Endothelial cell (in vitro differentiated cells): ENCODE data around the gene MYOF. TPM values are rescaled to one million over a fixed set of nuclear protein-coding genes. Genes with fewer than 3 reads are reported as not detected.
A peak's percentile ranks its signal among the peaks of the same experiment; 100 is the strongest.

Source experiments
- DNase-seq: peaks from one replicate; pipeline ENCODE4 v3.0.0; 2021; ENCODE audit warnings: low spot score
- H3K27ac Mint-ChIP-seq: one replicate; pipeline ENCODE4 v1.8.0; 2021; ENCODE audit warnings: mixed read lengths, inconsistent platforms; ENCODE audit not compliant: unreplicated experiment
- H3K27me3 Mint-ChIP-seq: one replicate; pipeline ENCODE4 v1.8.0; 2021; ENCODE audit warnings: mild to moderate bottlenecking, moderate library complexity, mixed read lengths, inconsistent platforms; ENCODE audit not compliant: unreplicated experiment
- H3K36me3 Mint-ChIP-seq: one replicate; pipeline ENCODE4 v1.8.0; 2021; ENCODE audit warnings: mild to moderate bottlenecking, low read depth, mixed read lengths, inconsistent platforms; ENCODE audit not compliant: unreplicated experiment
- H3K4me1 Mint-ChIP-seq: one replicate; pipeline ENCODE4 v1.8.0; 2021; ENCODE audit warnings: mild to moderate bottlenecking, mixed read lengths, inconsistent platforms; ENCODE audit not compliant: unreplicated experiment
- H3K4me3 Mint-ChIP-seq: one replicate; pipeline ENCODE4 v1.8.0; 2021; ENCODE audit warnings: mild to moderate bottlenecking, mixed read lengths, inconsistent platforms; ENCODE audit not compliant: unreplicated experiment
- H3K9me3 Mint-ChIP-seq: one replicate; pipeline ENCODE4 v1.8.0; 2021; ENCODE audit warnings: mixed read lengths, inconsistent platforms; ENCODE audit not compliant: unreplicated experiment
- total RNA-seq: library from RNA; stranded (reverse); fragmentation: NEBNext Ultra II Directional; extraction: Animal tissue kit (Norgen Biotek cat#: 25700); gene quantifications from one replicate; pipeline ENCODE4 v1.2.1, GENCODE V29; 2021; ENCODE audit not compliant: unreplicated experiment
- TF ChIP-seq, protein P1 (sequence below): fragments of 200-600 bp; sonication (generic); IDR thresholded peaks from one replicate; pipeline ENCODE4 v1.5.0; 2021; ENCODE audit warnings: antibody characterized with exemption; ENCODE audit not compliant: unreplicated experiment

The MYOF gene
- total RNA-seq, 1 donor from 2014 or later, result 12.4 TPM

DNA sequence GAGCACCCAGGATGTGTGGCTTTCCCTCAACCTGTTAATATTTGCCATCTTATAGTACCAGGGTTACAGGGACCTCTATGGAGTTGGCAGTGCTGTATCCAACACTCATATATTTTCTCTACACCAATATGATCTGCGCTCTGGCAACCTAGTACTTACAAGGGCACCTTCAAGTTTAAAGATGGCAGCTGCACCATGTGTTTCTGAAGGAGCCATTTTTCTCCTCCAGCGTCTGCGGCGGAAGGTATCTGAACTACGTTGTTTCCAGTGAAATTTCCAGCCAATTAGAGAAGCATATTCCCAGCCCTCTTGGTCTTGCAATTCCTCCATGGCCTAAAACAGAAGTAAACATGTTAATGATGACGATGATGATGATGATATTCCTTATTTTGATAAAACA lies 125.6 kb downstream of the MYOF start:
- no peaks in the 10 kb centered on the region for H3K36me3 Mint-ChIP-seq
- no peak overlapping the region for H3K4me3 Mint-ChIP-seq
- H3K9me3 Mint-ChIP-seq, result no peaks in the 10 kb centered on the region

DNA sequence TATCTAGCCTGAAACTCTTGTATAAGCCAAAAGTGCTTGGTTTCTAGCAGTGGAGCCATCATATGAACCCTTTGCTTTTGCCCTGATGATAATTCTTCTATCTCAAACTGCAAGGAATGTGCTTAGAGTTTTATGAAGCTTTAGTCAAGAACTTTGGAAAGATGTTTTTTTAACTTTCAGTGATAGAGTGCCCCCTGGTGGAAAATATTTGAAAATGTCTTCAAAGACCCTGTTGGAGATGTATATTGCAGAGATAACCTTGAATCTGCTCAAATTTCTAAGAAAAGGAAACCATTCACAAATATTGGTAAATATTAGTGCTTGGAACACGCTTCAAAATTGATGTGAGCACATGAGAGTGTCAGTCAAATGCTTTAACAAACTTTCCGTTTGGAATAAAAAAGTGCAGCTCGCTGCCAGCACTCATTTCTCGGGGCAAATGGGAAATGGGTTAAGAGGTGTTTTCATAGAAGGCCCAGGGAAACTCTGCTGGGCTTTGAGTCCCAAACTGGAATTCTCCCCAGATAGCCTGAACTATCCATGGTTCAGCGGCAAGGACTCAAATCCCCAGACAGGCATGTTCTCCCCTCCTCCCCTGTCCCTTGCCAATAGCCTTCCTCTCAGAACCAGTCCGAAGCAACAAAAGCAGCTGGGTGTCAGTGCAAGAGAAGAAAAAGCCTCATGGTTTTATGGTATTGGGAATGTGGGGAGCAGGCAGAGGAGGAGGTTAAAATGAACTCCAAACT lies 129.3 kb downstream of the MYOF start:
- Mint-ChIP-seq H3K4me3 (no peak overlapping the region), H3K27me3 (peaks cover under 1% of the 10 kb centered on the region), H3K4me1 (peaks cover 2% of the 10 kb centered on the region), H3K27ac (no peak overlapping the region), H3K36me3 (peaks cover 3% of the 10 kb centered on the region), H3K9me3 (no peaks in the 10 kb centered on the region)
- no peak for DNase-seq
- TF ChIP-seq, protein P1, sequence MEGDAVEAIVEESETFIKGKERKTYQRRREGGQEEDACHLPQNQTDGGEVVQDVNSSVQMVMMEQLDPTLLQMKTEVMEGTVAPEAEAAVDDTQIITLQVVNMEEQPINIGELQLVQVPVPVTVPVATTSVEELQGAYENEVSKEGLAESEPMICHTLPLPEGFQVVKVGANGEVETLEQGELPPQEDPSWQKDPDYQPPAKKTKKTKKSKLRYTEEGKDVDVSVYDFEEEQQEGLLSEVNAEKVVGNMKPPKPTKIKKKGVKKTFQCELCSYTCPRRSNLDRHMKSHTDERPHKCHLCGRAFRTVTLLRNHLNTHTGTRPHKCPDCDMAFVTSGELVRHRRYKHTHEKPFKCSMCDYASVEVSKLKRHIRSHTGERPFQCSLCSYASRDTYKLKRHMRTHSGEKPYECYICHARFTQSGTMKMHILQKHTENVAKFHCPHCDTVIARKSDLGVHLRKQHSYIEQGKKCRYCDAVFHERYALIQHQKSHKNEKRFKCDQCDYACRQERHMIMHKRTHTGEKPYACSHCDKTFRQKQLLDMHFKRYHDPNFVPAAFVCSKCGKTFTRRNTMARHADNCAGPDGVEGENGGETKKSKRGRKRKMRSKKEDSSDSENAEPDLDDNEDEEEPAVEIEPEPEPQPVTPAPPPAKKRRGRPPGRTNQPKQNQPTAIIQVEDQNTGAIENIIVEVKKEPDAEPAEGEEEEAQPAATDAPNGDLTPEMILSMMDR, result peak; percentile 98

More for the DNA sequence above, 125.6 kb downstream of the MYOF start:
- no peak for DNase-seq
- no peak overlapping the region for H3K27ac Mint-ChIP-seq
- H3K4me1 Mint-ChIP-seq, result no peaks in the 10 kb centered on the region
- peaks cover 3% of the 10 kb centered on the region for H3K27me3 Mint-ChIP-seq
- TF ChIP-seq, protein P1, result no peak

DNA sequence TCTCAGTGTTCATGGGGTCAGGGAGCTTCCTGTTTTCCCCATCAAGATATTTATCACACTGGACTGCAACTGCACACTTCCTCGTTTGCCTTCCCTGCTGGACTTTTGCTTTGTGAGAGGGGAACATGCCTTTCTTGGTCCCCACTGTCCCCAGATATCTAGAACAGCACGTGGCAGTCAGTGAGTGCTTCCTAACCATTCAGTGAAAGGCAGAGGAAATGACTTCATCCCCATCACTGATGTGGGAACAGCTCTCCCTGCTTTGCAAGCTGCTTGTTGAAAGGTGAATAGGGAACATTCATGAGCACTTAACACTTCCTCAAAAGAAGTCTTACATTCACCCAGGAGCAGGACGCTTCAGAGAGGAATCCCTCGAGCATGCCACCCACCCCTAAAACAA lies 135.4 kb downstream of the MYOF start:
- DNase-seq, result no peak
- TF ChIP-seq, protein P1, result no peak
- H3K4me1 Mint-ChIP-seq, result peaks cover 16% of the 10 kb centered on the region
- no peak overlapping the region for H3K4me3 Mint-ChIP-seq
- no peaks in the 10 kb centered on the region for H3K9me3 Mint-ChIP-seq
- H3K27me3 Mint-ChIP-seq, result peaks cover 2% of the 10 kb centered on the region
- H3K27ac Mint-ChIP-seq, result no peak overlapping the region
- H3K36me3 Mint-ChIP-seq, result peaks cover 3% of the 10 kb centered on the region

DNA sequence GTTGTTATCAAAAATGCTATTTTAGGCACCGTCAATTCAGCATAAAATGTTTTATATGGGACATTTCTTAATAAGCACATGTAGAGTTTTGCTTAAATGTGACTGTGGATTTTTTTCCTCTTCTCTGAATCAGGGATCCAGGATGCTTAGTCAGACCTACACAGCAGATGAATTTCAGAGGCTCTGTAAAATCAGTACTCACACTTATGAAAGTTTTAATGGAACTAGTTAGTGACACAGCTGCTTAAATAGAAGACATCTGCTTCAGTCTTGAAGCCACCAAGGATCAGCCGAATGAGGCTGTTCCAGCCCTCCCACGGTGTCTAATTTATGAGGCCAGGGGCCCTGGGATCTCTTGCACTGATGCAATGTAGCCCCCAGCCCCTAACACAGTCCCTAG lies 136.0 kb downstream of the MYOF start:
- peaks cover 16% of the 10 kb centered on the region for H3K4me1 Mint-ChIP-seq
- H3K36me3 Mint-ChIP-seq, result peaks cover 3% of the 10 kb centered on the region
- H3K27me3 Mint-ChIP-seq, result peaks cover 2% of the 10 kb centered on the region
- no peak overlapping the region for H3K27ac Mint-ChIP-seq
- DNase-seq, result no peak
- no peaks in the 10 kb centered on the region for H3K9me3 Mint-ChIP-seq
- no peak overlapping the region for H3K4me3 Mint-ChIP-seq
- TF ChIP-seq, protein P1, result no peak

DNA sequence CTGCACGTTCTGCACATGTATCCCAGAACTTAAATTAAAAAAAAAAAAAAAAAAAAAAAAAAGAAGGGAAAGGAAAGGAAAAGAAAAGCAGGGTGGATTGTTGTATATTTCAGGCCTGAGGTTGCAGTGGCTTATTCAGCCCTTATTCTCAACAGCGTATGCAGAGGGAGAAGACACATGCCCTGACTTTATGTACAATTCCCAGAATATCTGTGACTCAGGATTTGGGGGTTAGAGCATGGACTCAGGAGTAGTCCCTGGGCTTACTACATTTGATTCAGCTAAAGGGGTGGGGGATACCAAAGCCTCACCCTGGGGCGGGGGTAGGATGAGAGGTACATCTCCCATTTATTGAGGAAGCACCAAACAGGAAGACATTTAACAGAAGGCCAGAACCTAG lies 137.4 kb downstream of the MYOF start:
- no peak for DNase-seq
- Mint-ChIP-seq H3K36me3 (peaks cover 3% of the 10 kb centered on the region), H3K4me1 (peaks cover 16% of the 10 kb centered on the region), H3K4me3 (no peak overlapping the region), H3K27me3 (peaks cover 2% of the 10 kb centered on the region), H3K9me3 (no peaks in the 10 kb centered on the region), H3K27ac (no peak overlapping the region)
- TF ChIP-seq, protein P1, result no peak
